GM19452 (cell line): ENCODE measurements around the gene CCDC190.
"Not testable (repeated sequence)": the region's sequence is repeated elsewhere in the genome, so short reads cannot be mapped to it uniquely, and the experiment has no call there.

Experiments
- ATAC-seq: cut with Tn5 transposase; IDR thresholded peaks from one replicate; pipeline ENCODE4 v1.9.1; 2021; ENCODE audit not compliant: unreplicated experiment

CCDC190 gene

GRCh38 chr1:162861101-162861500, at the start of gene CCDC190:
Gene CCDC190 (minus strand): TSS chr1:162861175. CDS start chr1:162859646, 1,529 bp downstream.
- ATAC-seq = no peak

- no peak for ATAC-seq
Observed at GRCh38 chr1:162910161-162910560, 49.2 kb upstream of the CCDC190 start.

- no peak for ATAC-seq
Observed at GRCh38 chr1:162908780-162909179, 47.8 kb upstream of the CCDC190 start.

DNA sequence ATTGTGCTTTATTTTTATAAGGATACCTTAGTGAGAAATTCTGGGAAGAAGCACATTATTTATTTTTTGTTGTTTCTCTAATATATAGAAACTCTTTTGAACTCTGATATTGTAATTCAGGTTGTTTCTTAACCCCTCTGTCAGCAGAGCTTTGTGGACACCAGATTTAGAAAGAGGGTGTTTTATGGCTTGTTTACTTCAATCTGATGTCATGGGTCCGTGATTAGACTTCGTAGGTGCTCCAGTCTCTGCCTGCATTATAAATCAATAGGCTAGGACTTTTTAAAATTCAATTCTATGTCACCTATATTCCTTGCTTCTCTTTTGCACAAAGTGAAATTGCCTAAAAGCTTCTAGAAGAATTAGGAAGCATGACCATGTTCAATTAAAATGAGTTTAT, 47.3 kb upstream of the CCDC190 start:
- no peak for ATAC-seq

GRCh38 chr1:162906485-162906884, 45.5 kb upstream of the CCDC190 start:
- no peak for ATAC-seq

GRCh38 chr1:162905174-162906158, 44.5 kb upstream of the CCDC190 start:
- no peak for ATAC-seq

DNA sequence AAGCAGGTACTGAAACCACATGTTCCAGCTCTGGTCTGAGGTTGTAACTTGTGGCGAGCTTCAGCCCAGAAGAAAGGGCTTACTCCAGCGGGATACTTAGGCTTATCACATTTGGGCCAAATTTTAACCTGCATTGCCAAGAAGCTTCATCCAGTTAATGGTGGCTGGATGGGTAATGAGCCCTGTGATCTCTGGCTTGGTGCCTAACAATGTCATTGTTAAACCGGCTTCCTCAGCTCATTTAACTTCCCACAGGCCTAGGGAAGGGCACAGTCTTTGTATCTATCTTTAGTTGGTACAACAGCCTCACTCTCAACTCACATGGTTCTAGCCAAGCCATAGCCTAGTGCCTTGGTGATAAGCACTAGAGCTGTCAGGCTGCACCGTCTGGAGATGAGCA, 43.6 kb upstream of the CCDC190 start:
- ATAC-seq = no peak

DNA sequence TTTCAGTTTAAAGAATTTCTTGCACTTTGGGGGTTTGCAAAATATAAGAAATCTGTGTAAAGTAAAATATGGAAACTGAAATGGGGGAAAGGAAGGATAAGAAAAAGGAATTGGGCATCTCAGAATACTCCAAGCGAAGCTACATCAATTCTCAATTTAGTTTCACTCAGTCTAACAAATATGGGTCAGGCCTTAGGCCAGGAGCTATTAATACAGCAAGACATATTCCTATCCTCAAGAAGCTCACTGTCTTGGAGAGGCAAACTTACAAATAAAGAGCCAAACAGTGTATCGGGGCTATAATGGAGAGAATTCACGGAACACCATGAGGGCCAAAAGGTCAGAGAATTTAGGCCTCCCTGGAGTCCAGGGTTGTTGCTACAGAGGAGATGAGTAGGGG, 43.0 kb upstream of the CCDC190 start:
- ATAC-seq = no peak

DNA sequence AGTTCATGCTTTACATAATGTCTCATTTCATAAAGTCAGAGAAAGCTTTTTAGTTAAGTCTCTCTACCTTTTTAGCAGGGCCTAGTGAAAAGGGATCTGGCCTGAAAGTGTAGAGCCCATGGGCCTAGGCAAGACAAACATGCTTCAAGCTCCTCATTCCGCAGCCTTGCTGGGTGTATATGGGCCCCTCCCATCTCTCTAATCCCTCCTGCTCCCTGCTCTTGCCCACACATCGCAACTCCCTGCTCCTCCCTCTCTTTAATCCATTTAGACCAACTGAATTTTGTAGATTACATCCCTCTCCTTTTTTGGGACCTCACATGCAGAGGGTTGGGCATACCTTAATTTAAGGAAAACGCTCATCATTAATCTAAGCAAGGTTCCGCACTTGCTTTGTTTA, 42.3 kb upstream of the CCDC190 start:
- ATAC-seq = no peak

DNA sequence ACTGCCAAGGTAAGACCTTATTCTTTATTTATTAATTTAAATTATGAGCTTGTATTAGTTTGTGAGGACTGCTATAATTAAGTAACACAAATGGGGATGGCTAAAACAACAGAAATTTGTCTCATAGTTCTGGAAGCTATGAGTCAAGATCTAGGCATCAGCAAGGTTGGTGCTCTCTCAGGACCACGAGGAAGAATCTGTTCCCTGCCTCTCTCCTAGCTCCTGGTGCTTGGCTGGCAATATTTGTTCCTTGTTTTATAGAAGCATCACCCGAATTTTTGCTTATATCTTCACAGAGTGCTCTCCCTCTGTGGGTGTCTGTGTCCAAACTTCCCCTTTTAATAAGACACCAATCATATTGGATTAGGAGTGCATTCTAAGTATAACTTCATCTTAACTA, 41.4 kb upstream of the CCDC190 start:
- no peak for ATAC-seq

- ATAC-seq = no peak
Observed at GRCh38 chr1:162901243-162901642, 40.3 kb upstream of the CCDC190 start.

GRCh38 chr1:162899422-162900146, 38.6 kb upstream of the CCDC190 start:
- no peak for ATAC-seq

DNA sequence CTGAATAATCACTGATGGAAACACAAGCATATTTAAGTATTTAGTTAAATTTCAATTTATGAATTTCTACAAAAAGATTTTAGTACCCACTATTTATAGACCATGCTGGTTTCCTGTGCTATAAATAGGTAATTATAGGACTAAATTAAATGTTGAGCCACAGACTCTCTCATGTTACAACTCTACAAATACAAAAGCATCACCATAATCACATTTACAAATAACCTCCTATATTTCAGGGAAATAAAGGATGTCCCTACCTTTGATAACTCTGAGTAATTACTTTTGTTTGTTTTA, 32.6 kb upstream of the CCDC190 start:
- no peak for ATAC-seq

DNA sequence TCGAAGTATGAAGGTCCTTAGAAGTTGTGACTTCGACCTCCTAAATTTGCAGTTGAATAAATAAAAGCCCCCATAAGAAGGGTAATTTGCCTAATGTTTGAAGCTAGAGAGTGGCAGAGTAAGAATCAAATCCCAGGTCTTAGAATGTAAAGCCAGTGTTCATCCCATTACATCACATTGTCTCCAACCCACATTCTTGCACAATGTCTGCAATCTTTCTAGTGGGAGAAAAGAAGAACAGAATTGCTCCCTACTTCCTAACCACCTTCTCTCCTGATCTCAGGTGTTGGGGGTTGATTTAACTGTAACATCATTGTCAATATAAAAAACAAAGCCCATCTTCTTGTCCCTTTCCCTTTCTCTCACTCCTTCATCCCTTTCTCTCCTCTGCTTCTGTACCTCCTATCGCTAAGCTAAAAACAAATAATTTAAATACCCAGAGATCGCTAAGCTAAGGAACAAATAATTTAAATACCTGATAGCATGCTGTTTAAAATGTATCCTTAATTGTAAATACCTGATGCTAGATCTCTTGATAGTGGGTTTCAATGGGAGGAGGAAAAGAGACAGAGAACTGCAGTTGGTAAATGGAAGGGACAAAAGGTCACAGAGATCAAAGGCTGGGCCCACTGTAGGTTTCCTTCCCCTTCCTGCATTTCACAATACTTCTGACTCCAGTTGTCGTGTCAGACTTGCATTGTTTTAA, 32.1 kb upstream of the CCDC190 start:
- ATAC-seq = no peak

- ATAC-seq = no peak
Observed at GRCh38 chr1:162889989-162890388, 29.0 kb upstream of the CCDC190 start.

DNA sequence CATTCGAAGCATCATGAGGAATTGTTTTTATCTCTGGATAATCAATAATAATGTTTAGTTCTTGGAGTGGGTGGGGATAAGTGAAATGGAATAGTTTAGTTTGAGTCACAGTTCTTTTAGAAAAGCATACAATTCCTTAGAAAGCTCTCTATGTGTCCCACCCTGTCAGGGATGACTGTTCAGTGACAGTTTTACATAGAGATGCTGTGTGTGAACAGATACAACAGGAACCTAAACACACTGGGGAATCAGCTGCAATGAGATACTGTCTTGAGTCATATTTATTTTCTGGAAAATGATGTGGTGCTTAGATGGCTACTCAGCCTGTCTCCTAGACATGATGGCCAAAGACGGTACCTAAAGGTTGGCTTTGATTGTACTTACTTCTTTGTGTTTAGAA, 25.7 kb upstream of the CCDC190 start:
- no peak for ATAC-seq

DNA sequence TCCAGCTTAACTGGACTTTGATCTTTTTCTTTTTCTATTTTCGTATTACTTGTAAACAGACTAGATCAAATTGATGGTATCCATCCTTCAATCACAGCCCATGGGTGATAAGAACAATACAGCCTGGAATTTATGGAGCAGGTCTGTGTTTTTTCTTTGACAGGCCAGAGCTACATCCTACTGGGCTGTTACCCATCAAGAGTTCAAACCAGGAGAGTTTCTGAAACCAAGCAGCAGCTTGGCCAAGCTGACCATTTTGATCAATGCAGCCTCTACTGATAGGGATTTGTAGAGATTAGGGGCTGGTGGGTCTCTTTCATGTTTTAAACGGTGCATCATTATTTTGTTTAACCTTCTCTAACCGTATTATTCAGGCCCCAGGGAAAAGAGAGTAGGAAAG, 24.3 kb upstream of the CCDC190 start:
- no peak for ATAC-seq

- no peak for ATAC-seq
Observed at GRCh38 chr1:162884831-162885230, 23.9 kb upstream of the CCDC190 start.

DNA sequence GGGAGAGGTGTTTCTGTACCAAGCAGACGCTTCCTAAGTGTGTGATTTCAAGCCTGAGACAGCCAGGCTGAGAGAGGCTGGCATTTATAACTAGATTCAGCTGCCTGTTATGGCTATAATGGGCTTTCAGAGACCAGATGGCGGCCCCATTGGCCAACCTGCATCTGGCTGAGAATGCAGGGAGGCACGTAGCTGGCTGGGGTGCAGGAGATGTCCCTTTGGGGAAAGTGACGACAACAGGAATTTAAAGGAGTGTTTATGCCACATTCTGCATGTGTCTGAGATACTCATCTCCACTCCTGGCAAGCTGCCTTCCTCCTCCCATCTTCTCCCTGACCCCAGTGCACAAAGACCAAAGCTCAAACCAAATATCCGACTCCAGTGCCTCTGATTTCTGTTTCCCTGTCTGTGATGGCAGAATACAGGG, 21.3 kb upstream of the CCDC190 start:
- no peak for ATAC-seq

GRCh38 chr1:162881590-162881989, 20.6 kb upstream of the CCDC190 start:
- no peak for ATAC-seq

- not testable (repeated sequence) for ATAC-seq
Observed at GRCh38 chr1:162880617-162881016, 19.6 kb upstream of the CCDC190 start.
